ENCODE results near the gene TRIM13. TPM values are rescaled to one million over a fixed set of nuclear protein-coding genes. Genes with fewer than 3 reads are reported as not detected.

The TRIM13 gene
- total RNA-seq, 1 experiment from 2014 or later: 16.5 TPM

DNA sequence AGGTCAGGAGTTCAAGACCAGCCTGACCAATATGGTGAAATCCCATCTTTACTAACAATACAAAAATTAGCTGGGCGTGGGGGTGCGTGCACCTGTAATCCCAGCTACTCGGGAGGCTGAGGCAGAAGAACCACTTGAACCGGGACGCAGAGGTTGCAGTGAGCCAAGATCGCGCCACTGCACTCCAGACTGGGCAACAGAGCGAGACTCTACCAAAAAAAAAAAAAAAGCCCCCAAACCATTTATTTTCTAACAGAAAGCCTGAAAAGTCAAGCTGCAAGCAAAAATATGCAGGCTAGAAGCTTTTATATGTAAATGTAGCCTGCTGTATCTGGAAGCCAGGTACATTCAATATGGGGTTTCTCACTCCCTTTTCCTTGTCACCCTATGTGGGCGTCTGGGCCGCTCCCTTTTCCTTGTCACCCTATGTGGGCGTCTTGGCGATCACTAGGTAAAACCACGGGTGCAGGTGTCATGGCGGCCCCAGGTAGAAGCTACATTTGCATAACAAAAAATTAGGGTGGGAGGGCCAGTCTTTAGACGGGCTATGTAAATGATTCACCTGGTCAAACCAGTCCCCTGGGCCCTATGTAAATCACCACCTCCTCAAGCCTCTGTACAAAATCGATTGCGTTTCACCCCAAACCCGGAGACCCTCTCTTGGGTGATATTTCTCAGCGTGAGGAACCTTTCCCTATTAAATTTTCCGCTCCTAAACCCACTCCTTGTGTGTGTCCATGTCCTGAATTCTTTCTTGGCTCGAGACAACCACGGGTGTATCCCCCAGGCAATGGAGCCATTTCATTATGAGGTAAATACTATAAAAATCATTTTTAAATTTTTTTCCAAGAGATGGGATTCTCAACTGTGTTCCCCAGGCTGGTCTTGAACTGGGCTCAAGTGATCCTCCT, 2.1 kb downstream of the TRIM13 start:
- Mint-ChIP-seq H3K27me3 (ENCODE audit: insufficient read depth, unreplicated experiment) (no peaks in the 10 kb centered on the region), H3K4me1 (ENCODE audit: low read depth, unreplicated experiment) (peaks cover 9% of the 10 kb centered on the region), H3K9me3 (ENCODE audit: unreplicated experiment) (no peaks in the 10 kb centered on the region), H3K4me3 (ENCODE audit: unreplicated experiment) (peak overlapping the region; percentile 92), H3K36me3 (ENCODE audit: insufficient read depth, unreplicated experiment) (peaks cover 61% of the 10 kb centered on the region), H3K27ac (ENCODE audit: unreplicated experiment) (no peak overlapping the region)
- CTCF ChIA-PET: interaction anchor here (0.6 kb wide), 3 partner anchors 64 to 970 kb away, joined by 3 to 4 read pairs (median 3); no protein-coding TSS in a partner anchor
- intact Hi-C loops (cut with micrococcal nuclease; ENCODE audit: unreplicated experiment): loop anchor here (5.0 kb wide), 1 partner anchor 123 kb away; no protein-coding TSS in a partner anchor
- no peak for DNase-seq
- no peaks in the 10 kb centered on the region; the same call in 1 of the 2 replicates for H3K36me3 ChIP-seq (ENCODE audit: control insufficient read depth, insufficient read depth, low read length)
- POLR2A ChIA-PET: interaction anchor here (0.6 kb wide), 1 partner anchor 242 kb away, joined by 5 read pairs; no protein-coding TSS in a partner anchor
- H3K4me1 ChIP-seq: peaks cover 29% of the 10 kb centered on the region
- no TSS peak for BruUV-seq (replicated peaks)
- H3K27me3 ChIP-seq (replicated peaks; ENCODE audit: control insufficient read depth, insufficient read depth, low read length): no peaks in the 10 kb centered on the region
- H3K9me3 ChIP-seq: no peaks in the 10 kb centered on the region
- TF ChIP-seq, protein P1, sequence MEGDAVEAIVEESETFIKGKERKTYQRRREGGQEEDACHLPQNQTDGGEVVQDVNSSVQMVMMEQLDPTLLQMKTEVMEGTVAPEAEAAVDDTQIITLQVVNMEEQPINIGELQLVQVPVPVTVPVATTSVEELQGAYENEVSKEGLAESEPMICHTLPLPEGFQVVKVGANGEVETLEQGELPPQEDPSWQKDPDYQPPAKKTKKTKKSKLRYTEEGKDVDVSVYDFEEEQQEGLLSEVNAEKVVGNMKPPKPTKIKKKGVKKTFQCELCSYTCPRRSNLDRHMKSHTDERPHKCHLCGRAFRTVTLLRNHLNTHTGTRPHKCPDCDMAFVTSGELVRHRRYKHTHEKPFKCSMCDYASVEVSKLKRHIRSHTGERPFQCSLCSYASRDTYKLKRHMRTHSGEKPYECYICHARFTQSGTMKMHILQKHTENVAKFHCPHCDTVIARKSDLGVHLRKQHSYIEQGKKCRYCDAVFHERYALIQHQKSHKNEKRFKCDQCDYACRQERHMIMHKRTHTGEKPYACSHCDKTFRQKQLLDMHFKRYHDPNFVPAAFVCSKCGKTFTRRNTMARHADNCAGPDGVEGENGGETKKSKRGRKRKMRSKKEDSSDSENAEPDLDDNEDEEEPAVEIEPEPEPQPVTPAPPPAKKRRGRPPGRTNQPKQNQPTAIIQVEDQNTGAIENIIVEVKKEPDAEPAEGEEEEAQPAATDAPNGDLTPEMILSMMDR (IDR thresholded peaks at IDR 0.05; ENCODE audit: insufficient read depth in 1 of 2, low read depth in 1 of 2, low read length in 1 of 2, severe bottlenecking in 1 of 2, unreplicated experiment in 1 of 2): no peak
- no peak overlapping the region for H3K4me3 ChIP-seq (ENCODE audit: low read depth, low read length)

DNA sequence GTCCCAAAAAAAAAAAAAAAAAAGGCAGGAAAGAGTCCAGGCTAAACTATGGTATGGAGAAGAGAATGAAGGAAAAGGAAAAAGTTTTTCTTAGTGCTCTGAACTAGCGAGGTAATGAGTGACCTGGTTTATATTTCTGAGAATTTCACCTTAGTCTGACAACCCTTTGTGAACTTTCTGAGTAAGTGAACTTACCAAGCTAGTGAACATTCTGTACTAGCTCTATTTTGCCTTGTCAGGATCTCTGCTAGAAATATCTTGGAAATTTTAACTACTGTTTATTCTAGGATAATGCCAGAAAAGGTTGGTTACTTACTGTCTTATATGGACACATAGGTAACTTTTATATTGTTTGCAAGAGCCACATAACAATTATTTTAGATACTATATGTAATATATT, 4.4 kb downstream of the TRIM13 start:
- no peaks in the 10 kb centered on the region for H3K27me3 Mint-ChIP-seq (ENCODE audit: insufficient read depth, unreplicated experiment)
- POLR2A ChIA-PET: interaction anchor here (0.6 kb wide), 1 partner anchor 17 kb away, joined by 4 read pairs; no protein-coding TSS in a partner anchor
- Histone ChIP-seq H3K27me3 (replicated peaks; ENCODE audit: control insufficient read depth, insufficient read depth, low read length) (no peaks in the 10 kb centered on the region), H3K36me3 (ENCODE audit: control insufficient read depth, insufficient read depth, low read length) (no peaks in the 10 kb centered on the region; the same call in 1 of the 2 replicates), H3K4me3 (ENCODE audit: low read depth, low read length) (no peak overlapping the region), H3K4me1 (peaks cover 25% of the 10 kb centered on the region), H3K9me3 (no peaks in the 10 kb centered on the region)
- no peak for DNase-seq
- CTCF ChIA-PET: interaction anchor here (0.7 kb wide), 1 partner anchor 350 kb away, joined by 5 read pairs; no protein-coding TSS in a partner anchor
- no TSS peak for BruUV-seq (replicated peaks)
- H3K9me3 Mint-ChIP-seq (ENCODE audit: unreplicated experiment): no peaks in the 10 kb centered on the region
- TF ChIP-seq, protein P1 (IDR thresholded peaks at IDR 0.05; ENCODE audit: insufficient read depth in 1 of 2, low read depth in 1 of 2, low read length in 1 of 2, severe bottlenecking in 1 of 2, unreplicated experiment in 1 of 2): no peak
- no peak overlapping the region for H3K4me3 Mint-ChIP-seq (ENCODE audit: unreplicated experiment)
- peaks cover 74% of the 10 kb centered on the region for H3K36me3 Mint-ChIP-seq (ENCODE audit: insufficient read depth, unreplicated experiment)
- H3K27ac Mint-ChIP-seq (ENCODE audit: unreplicated experiment): no peak overlapping the region
- intact Hi-C loops (cut with micrococcal nuclease; ENCODE audit: unreplicated experiment): no loop called here
- peaks cover 9% of the 10 kb centered on the region for H3K4me1 Mint-ChIP-seq (ENCODE audit: low read depth, unreplicated experiment)

DNA sequence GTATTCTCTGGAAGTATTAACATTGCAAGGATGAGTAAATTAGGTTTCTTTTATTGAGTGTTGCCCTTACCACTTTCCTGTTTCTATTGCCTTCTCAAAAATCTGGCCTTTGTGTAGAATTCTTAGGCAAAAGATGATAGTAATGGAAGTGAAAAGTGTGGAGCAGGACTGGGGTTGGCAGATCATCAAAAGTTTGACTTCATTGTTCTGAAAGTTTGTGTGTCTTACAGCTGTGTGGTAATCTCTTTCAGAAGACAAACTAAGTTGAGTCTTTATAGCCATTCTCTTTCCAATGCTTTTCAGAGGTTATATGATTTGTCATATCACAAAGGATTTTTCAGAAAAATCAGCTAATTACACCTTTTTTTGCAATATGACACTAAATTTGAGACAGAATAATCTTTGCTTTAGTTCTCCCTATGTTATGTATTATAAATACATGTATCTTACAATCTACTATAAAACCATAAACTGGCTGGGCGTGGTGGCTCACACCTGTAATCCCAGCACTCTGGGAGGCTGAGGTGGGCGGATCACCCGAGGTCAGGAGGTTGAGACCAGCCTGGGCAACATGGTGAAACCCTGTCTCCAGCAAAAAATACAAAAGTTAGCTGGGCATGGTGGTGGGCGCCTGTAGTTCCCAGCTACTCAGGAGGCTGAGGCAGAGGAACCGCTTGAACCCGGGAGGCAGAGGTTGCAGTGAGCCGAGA, 9.7 kb downstream of the TRIM13 start:
- no peak for DNase-seq
- H3K36me3 Mint-ChIP-seq (ENCODE audit: insufficient read depth, unreplicated experiment): peaks cover 86% of the 10 kb centered on the region
- no peaks in the 10 kb centered on the region for H3K27me3 Mint-ChIP-seq (ENCODE audit: insufficient read depth, unreplicated experiment)
- intact Hi-C loops (cut with micrococcal nuclease; ENCODE audit: unreplicated experiment): no loop called here
- Histone ChIP-seq H3K36me3 (ENCODE audit: control insufficient read depth, insufficient read depth, low read length) (no peaks in the 10 kb centered on the region; the same call in none of the 2 replicates), H3K27me3 (replicated peaks; ENCODE audit: control insufficient read depth, insufficient read depth, low read length) (no peaks in the 10 kb centered on the region), H3K9me3 (no peaks in the 10 kb centered on the region), H3K4me1 (peaks cover under 1% of the 10 kb centered on the region; the same call in 1 of the 2 replicates), H3K4me3 (ENCODE audit: low read depth, low read length) (no peak overlapping the region)
- CTCF ChIA-PET: no interaction called here
- no TSS peak for BruUV-seq (replicated peaks)
- H3K27ac Mint-ChIP-seq (ENCODE audit: unreplicated experiment): peak overlapping the region; percentile 40
- H3K4me1 Mint-ChIP-seq (ENCODE audit: low read depth, unreplicated experiment): no peaks in the 10 kb centered on the region
- no peaks in the 10 kb centered on the region for H3K9me3 Mint-ChIP-seq (ENCODE audit: unreplicated experiment)
- no peak overlapping the region for H3K4me3 Mint-ChIP-seq (ENCODE audit: unreplicated experiment)
- TF ChIP-seq, protein P1 (IDR thresholded peaks at IDR 0.05; ENCODE audit: insufficient read depth in 1 of 2, low read depth in 1 of 2, low read length in 1 of 2, severe bottlenecking in 1 of 2, unreplicated experiment in 1 of 2): no peak
- POLR2A ChIA-PET: no interaction called here

Measured in Caco-2 (cell line).